ENCODE data around the gene TOX3. TPM values are rescaled to one million over a fixed set of nuclear protein-coding genes. Genes with fewer than 3 reads are reported as not detected.

Gene TOX3
- total RNA-seq, 1 donor from 2014 or later = 0.46 TPM

DNA sequence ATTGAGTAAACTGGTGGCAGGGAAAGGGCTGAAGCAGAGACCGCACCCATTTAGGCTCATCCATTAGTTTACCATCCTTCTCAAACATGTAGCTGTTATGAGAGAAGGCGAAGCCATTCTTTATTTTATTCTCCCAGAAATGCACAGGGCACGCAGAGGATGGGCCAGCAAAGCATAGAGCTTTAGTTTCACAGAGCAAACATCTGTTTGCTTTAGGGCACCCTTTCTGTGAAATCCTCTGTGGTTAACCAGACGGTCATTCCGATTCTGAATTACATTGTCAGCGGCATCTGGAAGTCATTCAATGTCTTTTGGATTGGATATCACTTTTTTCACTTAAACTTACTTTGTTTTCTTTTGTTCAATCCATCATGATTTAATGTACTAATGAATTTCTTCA is 96.0 kb downstream of the TOX3 start:
- no peak for DNase-seq (ENCODE audit: extremely low spot score, unreplicated experiment)
- peaks cover 12% of the 10 kb centered on the region for H3K27me3 Mint-ChIP-seq (ENCODE audit: unreplicated experiment)

DNA sequence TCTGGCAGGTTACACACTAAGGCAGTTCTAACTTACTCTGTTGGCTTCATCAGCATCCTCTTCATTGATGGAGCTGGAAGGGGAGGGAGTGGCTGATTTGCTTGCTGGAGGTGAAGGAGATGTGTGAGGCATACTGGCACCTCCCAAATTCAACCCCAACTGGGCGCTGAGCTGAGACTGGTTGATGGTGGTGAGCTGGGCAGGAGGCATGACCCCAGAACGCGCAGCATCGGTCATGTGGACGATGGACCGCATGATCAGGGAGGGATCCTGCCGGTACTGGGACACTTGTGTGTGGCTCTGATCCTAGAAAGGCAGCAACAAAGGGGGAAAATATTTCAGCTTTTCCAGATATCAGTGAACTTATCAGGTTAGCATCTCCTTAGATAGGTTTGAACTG is 96.7 kb downstream of the TOX3 start:
- H3K27me3 Mint-ChIP-seq (ENCODE audit: unreplicated experiment) = peaks cover 12% of the 10 kb centered on the region
- H3K36me3 Mint-ChIP-seq (ENCODE audit: unreplicated experiment) = no peaks in the 10 kb centered on the region
- no peak overlapping the region for H3K27ac Mint-ChIP-seq (ENCODE audit: unreplicated experiment)
- DNase-seq (ENCODE audit: extremely low spot score, unreplicated experiment) = no peak
- no peak overlapping the region for H3K4me3 Mint-ChIP-seq (ENCODE audit: unreplicated experiment)
- TF ChIP-seq CTCF (IDR thresholded peaks at IDR 0.05) = no peak
- H3K9me3 Mint-ChIP-seq (ENCODE audit: unreplicated experiment) = no peaks in the 10 kb centered on the region
- H3K4me1 Mint-ChIP-seq (ENCODE audit: unreplicated experiment) = peaks cover 21% of the 10 kb centered on the region

More for the DNA sequence above, 96.0 kb downstream of the TOX3 start:
- H3K4me3 Mint-ChIP-seq (ENCODE audit: unreplicated experiment) = no peak overlapping the region
- peaks cover 20% of the 10 kb centered on the region for H3K4me1 Mint-ChIP-seq (ENCODE audit: unreplicated experiment)
- H3K9me3 Mint-ChIP-seq (ENCODE audit: unreplicated experiment) = no peaks in the 10 kb centered on the region
- no peak overlapping the region for H3K27ac Mint-ChIP-seq (ENCODE audit: unreplicated experiment)
- no peak for TF ChIP-seq CTCF (IDR thresholded peaks at IDR 0.05)
- no peaks in the 10 kb centered on the region for H3K36me3 Mint-ChIP-seq (ENCODE audit: unreplicated experiment)

GRCh38 chr16:52446080-52446479 is 100.9 kb downstream of the TOX3 start:
- TF ChIP-seq CTCF (IDR thresholded peaks at IDR 0.05) = no peak
- H3K27ac Mint-ChIP-seq (ENCODE audit: unreplicated experiment) = no peak overlapping the region
- H3K27me3 Mint-ChIP-seq (ENCODE audit: unreplicated experiment) = peaks cover 19% of the 10 kb centered on the region
- DNase-seq (ENCODE audit: extremely low spot score, unreplicated experiment) = no peak
- no peaks in the 10 kb centered on the region for H3K36me3 Mint-ChIP-seq (ENCODE audit: unreplicated experiment)
- peaks cover 13% of the 10 kb centered on the region for H3K4me1 Mint-ChIP-seq (ENCODE audit: unreplicated experiment)
- H3K9me3 Mint-ChIP-seq (ENCODE audit: unreplicated experiment) = no peaks in the 10 kb centered on the region
- no peak overlapping the region for H3K4me3 Mint-ChIP-seq (ENCODE audit: unreplicated experiment)

DNA sequence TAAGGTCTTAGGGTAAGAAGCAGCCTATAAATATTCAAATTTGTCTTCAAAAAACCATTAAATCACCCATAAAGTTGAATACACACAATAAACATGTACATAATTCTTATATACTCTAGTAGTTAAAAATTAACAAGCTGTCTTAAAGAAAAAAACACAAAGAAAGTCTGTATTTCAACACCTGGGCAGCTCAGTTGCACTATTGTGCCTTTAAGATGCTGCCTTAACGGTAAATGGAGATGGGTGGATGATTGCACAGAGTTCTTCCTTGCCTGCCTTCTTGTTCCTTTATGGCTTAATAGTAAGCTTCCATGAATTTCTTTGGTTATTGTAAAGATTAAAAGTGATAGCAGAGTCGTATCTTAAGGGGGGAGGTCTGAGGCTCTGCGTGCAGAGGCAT is 105.1 kb downstream of the TOX3 start:
- Mint-ChIP-seq H3K27ac (ENCODE audit: unreplicated experiment) (no peak overlapping the region), H3K9me3 (ENCODE audit: unreplicated experiment) (no peaks in the 10 kb centered on the region), H3K36me3 (ENCODE audit: unreplicated experiment) (no peaks in the 10 kb centered on the region), H3K4me1 (ENCODE audit: unreplicated experiment) (peaks cover 4% of the 10 kb centered on the region), H3K27me3 (ENCODE audit: unreplicated experiment) (peaks cover 9% of the 10 kb centered on the region), H3K4me3 (ENCODE audit: unreplicated experiment) (no peak overlapping the region)
- no peak for TF ChIP-seq CTCF (IDR thresholded peaks at IDR 0.05)
- no peak for DNase-seq (ENCODE audit: extremely low spot score, unreplicated experiment)

DNA sequence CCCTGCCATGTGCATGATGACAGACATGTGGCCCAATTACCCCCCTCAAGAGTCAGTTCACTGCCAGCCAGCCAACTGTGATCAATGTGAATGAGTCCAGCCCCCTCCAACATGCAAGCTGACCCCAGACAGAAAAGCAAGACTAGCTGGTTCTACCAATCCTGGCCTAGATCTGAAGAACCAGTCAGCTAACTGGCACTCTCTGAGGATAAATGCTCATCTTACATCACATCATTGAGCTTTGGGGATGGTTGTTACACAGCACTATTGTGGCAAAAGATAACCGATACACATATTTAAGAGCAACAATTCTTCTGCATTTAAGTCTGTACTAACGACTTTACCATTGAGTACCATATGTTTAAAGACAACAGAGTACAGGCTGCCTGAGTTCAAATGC is 106.7 kb downstream of the TOX3 start:
- no peaks in the 10 kb centered on the region for H3K36me3 Mint-ChIP-seq (ENCODE audit: unreplicated experiment)
- TF ChIP-seq CTCF (IDR thresholded peaks at IDR 0.05) = no peak
- no peak overlapping the region for H3K27ac Mint-ChIP-seq (ENCODE audit: unreplicated experiment)
- peaks cover 3% of the 10 kb centered on the region for H3K4me1 Mint-ChIP-seq (ENCODE audit: unreplicated experiment)
- H3K9me3 Mint-ChIP-seq (ENCODE audit: unreplicated experiment) = no peaks in the 10 kb centered on the region
- peaks cover 7% of the 10 kb centered on the region for H3K27me3 Mint-ChIP-seq (ENCODE audit: unreplicated experiment)
- no peak for DNase-seq (ENCODE audit: extremely low spot score, unreplicated experiment)
- H3K4me3 Mint-ChIP-seq (ENCODE audit: unreplicated experiment) = no peak overlapping the region
